Measurements from ENCODE around the gene CTU2. TPM values are rescaled to one million over a fixed set of nuclear protein-coding genes. Genes with fewer than 3 reads are reported as not detected.

CTU2 gene
- total RNA-seq, 1 experiment from 2014 or later, result 52.4 TPM

GRCh38 chr16:88762258-88762870 lies 56.1 kb downstream of the CTU2 start:
- H3K4me3 Mint-ChIP-seq, result no peak overlapping the region
- H3K9me3 Mint-ChIP-seq, result no peaks in the 10 kb centered on the region
- peaks cover 30% of the 10 kb centered on the region for H3K4me1 Mint-ChIP-seq
- TF ChIP-seq FOXP1 (CRISPR knock-in tag; IDR thresholded peaks at IDR 0.05; ENCODE audit: borderline replicate concordance) (0 out of 2 replicates have a peak, but pooled peaks have one; percentile 42), CDX4 (CRISPR knock-in tag; IDR thresholded peaks at IDR 0.05; ENCODE audit: borderline replicate concordance) (no peak)
- CTCF ChIA-PET, result interaction anchor here (1.3 to 9.6 kb wide), 11 partner anchors 7 to 81 kb away, joined by 4 to 115 read pairs (median 15); partner anchors contain the start of gene PIEZO1
- ATAC-seq (no peak), DNase-seq (ENCODE audit: low spot score) (no peak)
- H3K36me3 Mint-ChIP-seq, result no peaks in the 10 kb centered on the region
- H3K27me3 Mint-ChIP-seq (ENCODE audit: low read depth), result no peaks in the 10 kb centered on the region
- H3K27ac Mint-ChIP-seq, result no peak overlapping the region
- POLR2A ChIA-PET, result interaction anchor here (0.6 to 2.4 kb wide), 4 partner anchors 8 to 41 kb away, joined by 3 to 10 read pairs (median 4); partner anchors contain the start of genes CDT1 and PIEZO1

GRCh38 chr16:88762941-88763340 lies 56.6 kb downstream of the CTU2 start:
- POLR2A ChIA-PET, result interaction anchor here (1.1 to 2.4 kb wide), 4 partner anchors 8 to 40 kb away, joined by 3 to 10 read pairs (median 4); partner anchors contain the start of genes CDT1 and PIEZO1
- Mint-ChIP-seq H3K27me3 (ENCODE audit: low read depth) (no peaks in the 10 kb centered on the region), H3K4me1 (peaks cover 33% of the 10 kb centered on the region), H3K9me3 (no peaks in the 10 kb centered on the region), H3K4me3 (no peak overlapping the region), H3K27ac (peak overlapping the region; percentile 99), H3K36me3 (no peaks in the 10 kb centered on the region)
- ATAC-seq (no peak; the same call in 1 of the 2 replicates), DNase-seq (ENCODE audit: low spot score) (no peak)
- CTCF ChIA-PET, result interaction anchor here (1.1 to 9.6 kb wide), 18 partner anchors 8 to 203 kb away, joined by 3 to 115 read pairs (median 8); partner anchors contain the start of genes CDT1 and PIEZO1
- TF ChIP-seq, protein P1, sequence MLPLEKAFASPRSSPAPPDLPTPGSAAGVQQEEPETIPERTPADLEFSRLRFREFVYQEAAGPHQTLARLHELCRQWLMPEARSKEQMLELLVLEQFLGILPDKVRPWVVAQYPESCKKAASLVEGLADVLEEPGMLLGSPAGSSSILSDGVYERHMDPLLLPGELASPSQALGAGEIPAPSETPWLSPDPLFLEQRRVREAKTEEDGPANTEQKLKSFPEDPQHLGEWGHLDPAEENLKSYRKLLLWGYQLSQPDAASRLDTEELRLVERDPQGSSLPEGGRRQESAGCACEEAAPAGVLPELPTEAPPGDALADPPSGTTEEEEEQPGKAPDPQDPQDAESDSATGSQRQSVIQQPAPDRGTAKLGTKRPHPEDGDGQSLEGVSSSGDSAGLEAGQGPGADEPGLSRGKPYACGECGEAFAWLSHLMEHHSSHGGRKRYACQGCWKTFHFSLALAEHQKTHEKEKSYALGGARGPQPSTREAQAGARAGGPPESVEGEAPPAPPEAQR (CRISPR knock-in tag; IDR thresholded peaks at IDR 0.05), result no peak
- TF ChIP-seq, protein P2, sequence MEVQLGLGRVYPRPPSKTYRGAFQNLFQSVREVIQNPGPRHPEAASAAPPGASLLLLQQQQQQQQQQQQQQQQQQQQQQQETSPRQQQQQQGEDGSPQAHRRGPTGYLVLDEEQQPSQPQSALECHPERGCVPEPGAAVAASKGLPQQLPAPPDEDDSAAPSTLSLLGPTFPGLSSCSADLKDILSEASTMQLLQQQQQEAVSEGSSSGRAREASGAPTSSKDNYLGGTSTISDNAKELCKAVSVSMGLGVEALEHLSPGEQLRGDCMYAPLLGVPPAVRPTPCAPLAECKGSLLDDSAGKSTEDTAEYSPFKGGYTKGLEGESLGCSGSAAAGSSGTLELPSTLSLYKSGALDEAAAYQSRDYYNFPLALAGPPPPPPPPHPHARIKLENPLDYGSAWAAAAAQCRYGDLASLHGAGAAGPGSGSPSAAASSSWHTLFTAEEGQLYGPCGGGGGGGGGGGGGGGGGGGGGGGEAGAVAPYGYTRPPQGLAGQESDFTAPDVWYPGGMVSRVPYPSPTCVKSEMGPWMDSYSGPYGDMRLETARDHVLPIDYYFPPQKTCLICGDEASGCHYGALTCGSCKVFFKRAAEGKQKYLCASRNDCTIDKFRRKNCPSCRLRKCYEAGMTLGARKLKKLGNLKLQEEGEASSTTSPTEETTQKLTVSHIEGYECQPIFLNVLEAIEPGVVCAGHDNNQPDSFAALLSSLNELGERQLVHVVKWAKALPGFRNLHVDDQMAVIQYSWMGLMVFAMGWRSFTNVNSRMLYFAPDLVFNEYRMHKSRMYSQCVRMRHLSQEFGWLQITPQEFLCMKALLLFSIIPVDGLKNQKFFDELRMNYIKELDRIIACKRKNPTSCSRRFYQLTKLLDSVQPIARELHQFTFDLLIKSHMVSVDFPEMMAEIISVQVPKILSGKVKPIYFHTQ (CRISPR knock-in tag; IDR thresholded peaks at IDR 0.05), result no peak
- TF ChIP-seq, protein P3, sequence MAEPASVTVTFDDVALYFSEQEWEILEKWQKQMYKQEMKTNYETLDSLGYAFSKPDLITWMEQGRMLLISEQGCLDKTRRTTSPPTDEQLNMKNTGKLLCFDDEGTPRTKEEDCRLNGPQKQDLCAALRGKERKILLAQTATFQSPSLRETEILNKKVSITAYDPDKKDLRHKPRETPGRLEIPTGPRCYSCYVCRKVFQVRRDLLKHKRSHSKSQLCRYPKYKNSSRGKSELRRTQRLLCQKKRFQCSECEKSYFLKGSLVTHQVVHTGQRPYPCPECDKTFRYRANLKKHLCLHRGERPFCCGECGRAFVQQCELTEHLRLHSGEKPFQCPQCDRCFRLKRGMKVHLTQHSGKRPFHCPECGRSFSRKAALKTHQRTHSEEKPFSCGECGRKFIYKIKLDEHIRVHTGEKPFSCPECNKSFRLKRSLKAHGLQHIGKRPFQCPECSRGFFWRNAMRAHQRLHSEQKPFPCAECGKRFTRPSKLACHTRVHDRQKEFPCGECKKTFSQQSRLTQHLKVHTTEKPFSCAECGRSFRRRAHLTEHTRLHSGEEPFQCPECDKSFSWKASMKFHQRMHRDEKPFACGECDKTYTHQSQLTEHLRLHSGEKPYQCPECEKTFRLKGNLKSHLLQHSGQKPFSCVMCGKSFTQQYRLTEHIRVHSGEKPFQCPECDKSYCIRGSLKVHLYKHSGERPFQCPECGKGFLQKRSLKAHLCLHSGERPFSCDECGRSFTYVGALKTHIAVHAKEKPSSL (CRISPR knock-in tag; conservative IDR thresholded peaks at IDR 0.05), result no peak
- TF ChIP-seq, protein P4, sequence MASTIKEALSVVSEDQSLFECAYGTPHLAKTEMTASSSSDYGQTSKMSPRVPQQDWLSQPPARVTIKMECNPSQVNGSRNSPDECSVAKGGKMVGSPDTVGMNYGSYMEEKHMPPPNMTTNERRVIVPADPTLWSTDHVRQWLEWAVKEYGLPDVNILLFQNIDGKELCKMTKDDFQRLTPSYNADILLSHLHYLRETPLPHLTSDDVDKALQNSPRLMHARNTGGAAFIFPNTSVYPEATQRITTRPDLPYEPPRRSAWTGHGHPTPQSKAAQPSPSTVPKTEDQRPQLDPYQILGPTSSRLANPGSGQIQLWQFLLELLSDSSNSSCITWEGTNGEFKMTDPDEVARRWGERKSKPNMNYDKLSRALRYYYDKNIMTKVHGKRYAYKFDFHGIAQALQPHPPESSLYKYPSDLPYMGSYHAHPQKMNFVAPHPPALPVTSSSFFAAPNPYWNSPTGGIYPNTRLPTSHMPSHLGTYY (CRISPR knock-in tag; IDR thresholded peaks at IDR 0.05), result no peak
- TF ChIP-seq JUN (CRISPR knock-in tag; IDR thresholded peaks at IDR 0.05), result no peak
- no peak for TF ChIP-seq ZNF416 (CRISPR knock-in tag; IDR thresholded peaks at IDR 0.05)
- TF ChIP-seq, protein P5, sequence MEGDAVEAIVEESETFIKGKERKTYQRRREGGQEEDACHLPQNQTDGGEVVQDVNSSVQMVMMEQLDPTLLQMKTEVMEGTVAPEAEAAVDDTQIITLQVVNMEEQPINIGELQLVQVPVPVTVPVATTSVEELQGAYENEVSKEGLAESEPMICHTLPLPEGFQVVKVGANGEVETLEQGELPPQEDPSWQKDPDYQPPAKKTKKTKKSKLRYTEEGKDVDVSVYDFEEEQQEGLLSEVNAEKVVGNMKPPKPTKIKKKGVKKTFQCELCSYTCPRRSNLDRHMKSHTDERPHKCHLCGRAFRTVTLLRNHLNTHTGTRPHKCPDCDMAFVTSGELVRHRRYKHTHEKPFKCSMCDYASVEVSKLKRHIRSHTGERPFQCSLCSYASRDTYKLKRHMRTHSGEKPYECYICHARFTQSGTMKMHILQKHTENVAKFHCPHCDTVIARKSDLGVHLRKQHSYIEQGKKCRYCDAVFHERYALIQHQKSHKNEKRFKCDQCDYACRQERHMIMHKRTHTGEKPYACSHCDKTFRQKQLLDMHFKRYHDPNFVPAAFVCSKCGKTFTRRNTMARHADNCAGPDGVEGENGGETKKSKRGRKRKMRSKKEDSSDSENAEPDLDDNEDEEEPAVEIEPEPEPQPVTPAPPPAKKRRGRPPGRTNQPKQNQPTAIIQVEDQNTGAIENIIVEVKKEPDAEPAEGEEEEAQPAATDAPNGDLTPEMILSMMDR (IDR thresholded peaks at IDR 0.05), result no peak
- TF ChIP-seq, protein P6, sequence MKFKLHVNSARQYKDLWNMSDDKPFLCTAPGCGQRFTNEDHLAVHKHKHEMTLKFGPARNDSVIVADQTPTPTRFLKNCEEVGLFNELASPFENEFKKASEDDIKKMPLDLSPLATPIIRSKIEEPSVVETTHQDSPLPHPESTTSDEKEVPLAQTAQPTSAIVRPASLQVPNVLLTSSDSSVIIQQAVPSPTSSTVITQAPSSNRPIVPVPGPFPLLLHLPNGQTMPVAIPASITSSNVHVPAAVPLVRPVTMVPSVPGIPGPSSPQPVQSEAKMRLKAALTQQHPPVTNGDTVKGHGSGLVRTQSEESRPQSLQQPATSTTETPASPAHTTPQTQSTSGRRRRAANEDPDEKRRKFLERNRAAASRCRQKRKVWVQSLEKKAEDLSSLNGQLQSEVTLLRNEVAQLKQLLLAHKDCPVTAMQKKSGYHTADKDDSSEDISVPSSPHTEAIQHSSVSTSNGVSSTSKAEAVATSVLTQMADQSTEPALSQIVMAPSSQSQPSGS (CRISPR knock-in tag; IDR thresholded peaks at IDR 0.05; ENCODE audit: borderline replicate concordance, low read depth), result no peak
- no peak for TF ChIP-seq ARID4B (CRISPR knock-in tag; IDR thresholded peaks at IDR 0.05; ENCODE audit: borderline replicate concordance)
